A549 (cell line): Measurements from ENCODE around the gene FXYD3.

Experiments
- BCL3 ChIP-seq: fragments of >200 bp; sonication (Bioruptor Twin); formaldehyde crosslinking; IDR thresholded peaks from 3 replicates; pipeline ENCODE4 v1.6.1; 2016
- BHLHE40 ChIP-seq: IDR thresholded peaks from 2 replicates; pipeline ENCODE4 v1.6.1; 2012; ENCODE audit warnings: low read depth, low read length, inconsistent platforms
- CHD4 ChIP-seq: fragments of 200-600 bp; sonication (generic); IDR thresholded peaks from 2 replicates; pipeline ENCODE4 v1.6.1; 2016; ENCODE audit warnings: antibody characterized with exemption, mild to moderate bottlenecking, borderline replicate concordance
- CTCF ChIP-seq: fragments of >200 bp; sonication (Bioruptor Twin); formaldehyde crosslinking; IDR thresholded peaks from 3 replicates; pipeline ENCODE4 v1.5.1; 2016
- GATA3 ChIP-seq: IDR thresholded peaks from 2 replicates; pipeline ENCODE4 v1.6.1; 2012; ENCODE audit warnings: borderline replicate concordance
- HDAC2 ChIP-seq: fragments of 200-600 bp; sonication (generic); IDR thresholded peaks from 2 replicates; pipeline ENCODE4 v1.6.1; 2016
- HMGXB4 ChIP-seq: fragments of 250-450 bp; sonication (Bioruptor Pico); IDR thresholded peaks from 2 replicates; pipeline ENCODE4 v1.5.0; 2021; ENCODE audit warnings: mild to moderate bottlenecking, moderate library complexity, borderline replicate concordance
- KDM1A ChIP-seq: fragments of 200-600 bp; sonication (generic); IDR thresholded peaks from 2 replicates; pipeline ENCODE4 v1.6.1; 2016; ENCODE audit warnings: low read depth, mild to moderate bottlenecking
- MAX ChIP-seq: IDR thresholded peaks from 2 replicates; pipeline ENCODE4 v1.6.1; 2012
- NFE2L2 ChIP-seq: fragments of 150-350 bp; conservative IDR thresholded peaks from 2 replicates; pipeline ENCODE4 v1.6.1; 2014; ENCODE audit warnings: low read length
- POLR2A ChIP-seq: IDR thresholded peaks from 2 replicates; pipeline ENCODE4 v1.6.1; 2012; ENCODE audit warnings: mild to moderate bottlenecking, low read length
- ZC3H11A ChIP-seq: fragments of 450-650 bp; IDR thresholded peaks from 2 replicates; pipeline ENCODE4 v1.6.1; 2014; ENCODE audit warnings: antibody characterized with exemption, mild to moderate bottlenecking

GRCh38 chr19:35084509-35084762 is 31.2 kb upstream of the FXYD3 start:
- no peak for TF ChIP-seq BCL3
- TF ChIP-seq MAX: no peak
- no peak for TF ChIP-seq CTCF
- TF ChIP-seq HMGXB4 (CRISPR knock-in tag): no peak
- no peak for TF ChIP-seq ZC3H11A
- TF ChIP-seq POLR2A: no peak
- no peak for TF ChIP-seq GATA3
- TF ChIP-seq KDM1A: no peak
- no peak for TF ChIP-seq BHLHE40
- no peak for TF ChIP-seq HDAC2
- TF ChIP-seq NFE2L2: no peak
- no peak for TF ChIP-seq CHD4
